Measurements from ENCODE around the gene CWC22.

DNA sequence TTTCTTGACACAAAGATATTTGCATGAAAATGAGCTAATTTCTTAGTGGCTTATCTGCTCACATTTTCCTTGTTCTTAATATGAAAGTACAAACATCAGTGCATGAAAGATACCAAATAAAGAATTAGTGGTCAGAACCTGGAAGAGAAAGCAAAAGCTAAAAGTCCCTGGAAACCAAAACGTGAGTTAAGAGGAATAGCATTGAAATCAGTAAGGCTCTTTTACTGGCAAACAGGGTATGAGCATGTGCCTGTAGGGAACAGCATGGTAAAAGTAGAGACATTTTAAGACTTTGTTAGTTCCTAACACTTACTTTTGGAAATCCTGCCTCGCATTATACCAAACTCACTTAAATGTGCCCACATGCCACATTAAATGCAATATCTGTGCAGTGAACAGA, 31.9 kb upstream of the CWC22 start:
- TF ChIP-seq CTCF (IDR thresholded peaks at IDR 0.05; ENCODE audit: low read length) (no peak), EZH2 (optimal IDR thresholded peaks at IDR 0.05; ENCODE audit: low read depth, low read length) (no peak)

Data from MM.1S (cell line).